IPS-NIHi7 (cell line): ENCODE results near the gene CIDEA.

Experiments used
- DNase-seq: peaks from one replicate; pipeline ENCODE4 v3.0.0; 2012; ENCODE audit warnings: mixed read lengths; ENCODE audit errors: extremely low spot score

Gene CIDEA

GRCh38 chr18:12318857-12319256, 64.7 kb downstream of the CIDEA start:
- DNase-seq, result no peak

DNA sequence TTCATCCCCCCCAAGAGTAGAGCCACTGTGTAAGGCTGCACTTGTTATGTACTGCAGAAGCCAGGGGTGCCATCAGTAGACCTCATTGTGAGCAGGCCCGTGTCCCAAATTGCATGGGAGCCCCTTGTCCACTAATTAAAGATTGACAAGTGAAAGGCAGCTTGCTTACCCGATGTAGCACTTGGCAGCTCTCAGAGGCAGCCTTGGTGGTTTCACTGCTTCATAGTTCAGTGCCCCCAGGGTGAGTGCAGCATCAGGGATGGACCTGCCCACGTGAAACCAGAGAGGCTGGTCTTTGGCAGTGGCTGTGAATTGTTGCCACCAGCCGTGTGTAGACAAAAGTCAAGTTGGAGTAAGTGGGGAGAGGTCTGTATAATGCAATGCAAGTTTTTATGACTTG, 67.2 kb downstream of the CIDEA start:
- DNase-seq, result no peak

GRCh38 chr18:12324991-12325725, 71.0 kb downstream of the CIDEA start:
- no peak for DNase-seq

- DNase-seq, result no peak
Measured at GRCh38 chr18:12325726-12326245, 71.6 kb downstream of the CIDEA start.

DNA sequence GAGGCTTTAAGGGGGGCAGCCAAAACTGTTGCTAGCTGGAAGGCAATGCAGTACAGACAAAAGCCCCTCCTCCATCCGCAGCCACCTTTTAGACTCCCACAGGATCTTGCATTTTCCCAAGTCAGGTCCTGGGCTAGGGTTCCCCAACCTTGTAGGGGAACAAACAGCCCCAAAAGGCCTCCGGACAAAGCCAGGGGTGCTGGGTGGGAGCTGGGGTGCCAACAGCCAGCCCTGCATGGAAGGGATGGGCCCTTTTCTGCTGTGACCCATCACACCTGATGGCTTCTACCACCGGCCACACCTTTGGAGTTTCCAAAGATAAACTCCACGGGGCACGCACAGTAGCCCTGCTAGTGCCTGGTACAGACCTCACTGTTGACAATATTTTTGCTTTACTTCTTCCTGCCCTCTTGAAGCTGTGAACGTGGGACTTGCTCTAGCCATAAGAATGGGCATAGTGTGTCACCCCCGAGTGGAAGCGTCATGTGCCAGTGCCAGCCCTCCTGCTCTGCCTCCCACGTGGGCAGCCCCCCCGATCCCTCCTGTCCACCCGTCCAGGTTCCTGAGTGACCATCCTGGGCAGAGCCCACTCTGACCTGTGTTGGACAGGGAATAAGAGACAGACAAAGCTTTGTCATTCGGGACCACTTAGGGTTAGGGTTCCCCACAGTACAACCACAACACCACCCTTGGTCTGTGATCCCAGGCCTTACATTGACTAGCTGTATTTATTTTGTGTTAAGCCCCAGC, 72.7 kb downstream of the CIDEA start:
- no peak for DNase-seq
